GM06990 (cell line): ENCODE data around the gene ROBO3.

ENCODE experiments used
- DNase-seq: peaks from one replicate; pipeline ENCODE4 v3.0.0-alpha.2; 2011; ENCODE audit not compliant: insufficient read length; ENCODE audit errors: extremely low read depth
- H3K27me3 ChIP-seq: replicated peaks from 2 replicates; pipeline ENCODE4 v1.6.0; 2011; ENCODE audit warnings: low read length; ENCODE audit not compliant: control insufficient read depth, insufficient read depth
- H3K36me3 ChIP-seq: 2 replicates; pipeline ENCODE4 v1.5.1; 2011; ENCODE audit warnings: low read length; ENCODE audit not compliant: control insufficient read depth, insufficient read depth
- H3K4me3 ChIP-seq: replicated peaks from 2 replicates; pipeline ENCODE4 v1.5.1; 2011; ENCODE audit warnings: low read depth, mild to moderate bottlenecking, control low read depth, low read length
- CTCF ChIP-seq: IDR thresholded peaks from 2 replicates; pipeline ENCODE4 v1.5.1; 2011; ENCODE audit warnings: low read length, control low read depth, mild to moderate bottlenecking, inconsistent platforms; ENCODE audit not compliant: insufficient read depth, poor library complexity, severe bottlenecking

Gene ROBO3

GRCh38 chr11:124868331-124869274, 3.4 kb downstream of the ROBO3 start:
- peaks cover 7% of the 10 kb centered on the region for H3K27me3 ChIP-seq
- no peak overlapping the region for H3K4me3 ChIP-seq
- no peak for DNase-seq
- H3K36me3 ChIP-seq, result no peaks in the 10 kb centered on the region
- no peak for TF ChIP-seq CTCF

GRCh38 chr11:124869331-124869730, 4.1 kb downstream of the ROBO3 start:
- Histone ChIP-seq H3K27me3 (peaks cover 7% of the 10 kb centered on the region), H3K4me3 (no peak overlapping the region), H3K36me3 (no peaks in the 10 kb centered on the region)
- TF ChIP-seq CTCF, result no peak
- no peak for DNase-seq

DNA sequence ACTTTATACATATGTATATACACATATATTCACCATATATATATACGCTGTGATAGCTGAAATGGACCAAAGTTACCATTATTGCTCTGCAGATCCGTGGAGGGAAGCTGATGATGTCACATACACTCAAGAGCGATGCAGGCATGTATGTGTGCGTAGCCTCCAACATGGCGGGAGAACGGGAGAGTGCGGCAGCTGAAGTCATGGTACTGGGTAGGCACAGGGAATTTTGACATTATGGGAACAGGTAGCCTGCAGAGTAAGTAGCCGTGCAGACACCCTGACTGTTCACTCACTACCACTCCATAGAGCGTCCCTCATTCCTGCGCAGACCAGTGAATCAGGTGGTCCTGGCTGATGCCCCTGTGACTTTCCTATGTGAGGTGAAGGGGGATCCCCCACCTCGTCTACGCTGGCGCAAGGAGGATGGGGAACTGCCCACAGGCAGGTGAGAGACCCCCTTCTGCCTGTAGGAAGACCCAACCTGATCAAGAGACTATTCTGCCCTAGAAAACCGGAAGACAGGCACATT, 4.7 kb downstream of the ROBO3 start:
- Histone ChIP-seq H3K27me3 (peaks cover 5% of the 10 kb centered on the region), H3K36me3 (no peaks in the 10 kb centered on the region), H3K4me3 (no peak overlapping the region)
- DNase-seq, result no peak
- TF ChIP-seq CTCF, result no peak

DNA sequence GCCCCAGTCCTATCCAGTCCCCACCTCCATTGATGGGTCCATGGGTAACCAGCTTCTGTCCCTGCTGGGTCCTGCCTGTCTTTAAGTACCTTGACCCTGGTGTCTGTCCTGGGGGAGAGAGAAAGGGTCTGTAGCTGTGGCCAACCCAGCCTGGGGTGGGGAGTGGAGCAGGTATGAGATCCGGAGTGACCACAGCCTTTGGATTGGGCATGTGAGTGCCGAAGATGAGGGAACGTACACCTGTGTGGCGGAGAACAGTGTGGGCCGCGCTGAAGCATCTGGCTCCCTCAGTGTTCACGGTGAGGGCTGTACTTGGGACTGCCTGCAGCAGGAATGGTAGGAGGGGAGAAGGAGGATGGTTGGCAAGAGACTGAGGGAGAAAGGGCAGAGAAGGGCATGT, 5.2 kb downstream of the ROBO3 start:
- DNase-seq, result no peak
- TF ChIP-seq CTCF, result no peak
- Histone ChIP-seq H3K36me3 (no peaks in the 10 kb centered on the region), H3K4me3 (no peak overlapping the region), H3K27me3 (peaks cover 5% of the 10 kb centered on the region)

GRCh38 chr11:124872280-124872679, 7.0 kb downstream of the ROBO3 start:
- no peak for TF ChIP-seq CTCF
- DNase-seq, result no peak
- Histone ChIP-seq H3K27me3 (peaks cover 5% of the 10 kb centered on the region), H3K4me3 (no peak overlapping the region), H3K36me3 (no peaks in the 10 kb centered on the region)
